Fibroblast of lung (primary cell): ENCODE measurements around the gene SLC4A1AP. TPM values are rescaled to one million over a fixed set of nuclear protein-coding genes. Genes with fewer than 3 reads are reported as not detected.
A peak's percentile ranks its signal among the peaks of the same experiment; 100 is the strongest.

Experiments used
- DNase-seq, 2 donors: peaks; one replicate each; pipeline versions ENCODE4 v3.0.0 to v3.0.0-alpha.2; 2010; ENCODE audit warnings: low read depth in 2 of 2
- H2AFZ ChIP-seq: 2 replicates; pipeline ENCODE4 v1.5.1; 2012; ENCODE audit warnings: low read length, control low read depth, inconsistent platforms
- H3K27ac ChIP-seq: 2 replicates; pipeline ENCODE4 v1.5.1; 2011; ENCODE audit warnings: low read length, control low read depth; ENCODE audit not compliant: insufficient read depth
- H3K27me3 ChIP-seq: 2 replicates; pipeline ENCODE4 v1.5.1; 2011; ENCODE audit warnings: mild to moderate bottlenecking, low read length; ENCODE audit not compliant: control insufficient read depth, insufficient read depth
- H3K36me3 ChIP-seq: 2 replicates; pipeline ENCODE4 v1.5.1; 2011; ENCODE audit warnings: low read length; ENCODE audit not compliant: control insufficient read depth, insufficient read depth
- H3K4me1 ChIP-seq: 2 replicates; pipeline ENCODE4 v1.5.1; 2011; ENCODE audit warnings: low read length; ENCODE audit not compliant: control insufficient read depth, insufficient read depth; ENCODE audit errors: extremely low read depth
- H3K4me2 ChIP-seq: 2 replicates; pipeline ENCODE4 v1.5.1; 2011; ENCODE audit warnings: low read length, control low read depth; ENCODE audit not compliant: insufficient read depth; ENCODE audit errors: extremely low read depth
- H3K4me3 ChIP-seq, 4 experiments: fragments of 200-600 bp in 1 of 4; sonication (generic) in 1 of 4; replicated peaks in 1 of 4; 2 replicates each; pipeline ENCODE4 v1.5.1; 2011 to 2016; ENCODE audit warnings: low read length in 4 of 4, low read depth in 3 of 4, mild to moderate bottlenecking in 3 of 4, control low read depth in 2 of 4, inconsistent platforms in 1 of 4, mixed read lengths in 1 of 4; ENCODE audit not compliant: insufficient read depth in 1 of 4; ENCODE audit errors: control extremely low read depth in 1 of 4
- H3K79me2 ChIP-seq: 2 replicates; pipeline ENCODE4 v1.5.1; 2012; ENCODE audit warnings: mild to moderate bottlenecking, low read length, inconsistent platforms; ENCODE audit not compliant: control insufficient read depth, insufficient read depth
- H3K9ac ChIP-seq: 2 replicates; pipeline ENCODE4 v1.5.1; 2011; ENCODE audit warnings: mild to moderate bottlenecking, low read length, control low read depth; ENCODE audit not compliant: insufficient read depth
- H3K9me3 ChIP-seq: 2 replicates; pipeline ENCODE4 v1.5.1; 2012; ENCODE audit warnings: low read depth, low read length; ENCODE audit not compliant: control insufficient read depth, insufficient read depth
- H4K20me1 ChIP-seq: 2 replicates; pipeline ENCODE4 v1.5.1; 2011; ENCODE audit warnings: low read length; ENCODE audit not compliant: control insufficient read depth, insufficient read depth; ENCODE audit errors: extremely low read depth
- CTCF ChIP-seq, 2 donors: IDR thresholded peaks in 1 of 2; conservative IDR thresholded peaks in 1 of 2; 1 replicate in 1 of 2; 2 replicates in 1 of 2; pipeline ENCODE4 v1.5.1; 2011 to 2012; ENCODE audit warnings: low read length in 2 of 2, control low read depth in 1 of 2, inconsistent platforms in 1 of 2, low read depth in 1 of 2, mild to moderate bottlenecking in 1 of 2
- EZH2 ChIP-seq: IDR thresholded peaks from 2 replicates; pipeline ENCODE4 v1.5.1; 2012; ENCODE audit warnings: low read length, control low read depth, mild to moderate bottlenecking; ENCODE audit errors: missing control alignments
- polyA plus RNA-seq, 2 donors: library from polyadenylated mRNA; depleted of rRNA in 1 of 2; stranded (reverse) in 1 of 2; unstranded in 1 of 2; fragments of >200 nt; gene quantifications; 2 replicates each; pipeline ENCODE4 v1.2.1, GENCODE V29; 2011 to 2012; ENCODE audit warnings: missing spikeins in 1 of 2
- total RNA-seq: library from RNA; depleted of rRNA; stranded (reverse); fragments of >200 nt; gene quantifications from 2 replicates; pipeline ENCODE4 v1.2.1, GENCODE V29; 2014

The SLC4A1AP gene
- total and polyA plus RNA-seq, 2 donors (not counting 1 experiment from before 2014, with no cell fraction given), result 15.2 to 28.4 TPM

GRCh38 chr2:27709326-27709725 lies 45.6 kb downstream of the SLC4A1AP start:
- H3K4me2 ChIP-seq, result no peak overlapping the region
- H3K27me3 ChIP-seq, result no peaks in the 10 kb centered on the region
- H3K27ac ChIP-seq, result no peak overlapping the region
- no peaks in the 10 kb centered on the region for H4K20me1 ChIP-seq
- H3K4me1 ChIP-seq, result peaks cover 12% of the 10 kb centered on the region
- no peaks in the 10 kb centered on the region for H3K36me3 ChIP-seq
- no peak overlapping the region for H3K4me3 ChIP-seq
- H3K9me3 ChIP-seq, result no peaks in the 10 kb centered on the region
- H3K79me2 ChIP-seq, result no peaks in the 10 kb centered on the region
- no peak overlapping the region for H2AFZ ChIP-seq
- no peak for DNase-seq
- no peak for TF ChIP-seq CTCF (conservative IDR thresholded peaks at IDR 0.05 in 1 of 2, IDR thresholded peaks at IDR 0.05 in 1 of 2; ENCODE audit: low read depth in 1 of 2, low read length in 2 of 2)
- no peak for TF ChIP-seq EZH2
- no peak overlapping the region for H3K9ac ChIP-seq

- Histone ChIP-seq H3K9me3 (no peaks in the 10 kb centered on the region), H3K27ac (no peak overlapping the region), H3K79me2 (no peaks in the 10 kb centered on the region), H3K4me3 (no peak overlapping the region), H3K36me3 (no peaks in the 10 kb centered on the region), H3K4me1 (peaks cover 11% of the 10 kb centered on the region), H3K9ac (no peak overlapping the region), H3K27me3 (no peaks in the 10 kb centered on the region), H2AFZ (no peak overlapping the region), H3K4me2 (no peak overlapping the region), H4K20me1 (no peaks in the 10 kb centered on the region)
- DNase-seq, result no peak
- TF ChIP-seq EZH2, result no peak
- no peak for TF ChIP-seq CTCF (conservative IDR thresholded peaks at IDR 0.05 in 1 of 2, IDR thresholded peaks at IDR 0.05 in 1 of 2; ENCODE audit: low read depth in 1 of 2, low read length in 2 of 2)
Observed at GRCh38 chr2:27709960-27710575, 46.4 kb downstream of the SLC4A1AP start.

- Histone ChIP-seq H3K27ac (no peak overlapping the region), H3K4me1 (peaks cover 14% of the 10 kb centered on the region), H3K4me3 (no peak overlapping the region), H2AFZ (no peak overlapping the region), H3K9me3 (no peaks in the 10 kb centered on the region), H3K36me3 (no peaks in the 10 kb centered on the region), H4K20me1 (no peaks in the 10 kb centered on the region), H3K27me3 (no peaks in the 10 kb centered on the region), H3K9ac (no peak overlapping the region), H3K79me2 (no peaks in the 10 kb centered on the region), H3K4me2 (no peak overlapping the region)
- DNase-seq, result peak in 1 of 2 donors; percentile 65
- no peak for TF ChIP-seq EZH2
- TF ChIP-seq CTCF (conservative IDR thresholded peaks at IDR 0.05 in 1 of 2, IDR thresholded peaks at IDR 0.05 in 1 of 2; ENCODE audit: low read depth in 1 of 2, low read length in 2 of 2), result no peak
Observed at GRCh38 chr2:27710640-27711430, 47.1 kb downstream of the SLC4A1AP start.
